GM12878 (cell line): Measurements from ENCODE around the gene MYBBP1A. TPM values are rescaled to one million over a fixed set of nuclear protein-coding genes. Genes with fewer than 3 reads are reported as not detected.
A peak's percentile ranks its signal among the peaks of the same experiment; 100 is the strongest.

Source experiments
- ASH2L ChIP-seq: fragments of 300-600, 200-600 bp; sonication (generic); IDR thresholded peaks from 2 replicates; pipeline ENCODE4 v1.6.1; 2017; ENCODE audit warnings: low read depth, mild to moderate bottlenecking, borderline replicate concordance
- BRCA1 ChIP-seq: IDR thresholded peaks from 2 replicates; pipeline ENCODE4 v1.6.1; 2011; ENCODE audit warnings: low read depth, low read length, improper control_type of control experiment
- CBFB ChIP-seq: IDR thresholded peaks from 2 replicates; pipeline ENCODE4 v1.6.1; 2016; ENCODE audit warnings: antibody characterized with exemption, low read depth
- EED ChIP-seq: sonication (generic); IDR thresholded peaks from 2 replicates; pipeline ENCODE4 v1.6.1; 2016; ENCODE audit warnings: antibody characterized with exemption, low read depth
- FOS ChIP-seq: IDR thresholded peaks from 3 replicates; pipeline ENCODE4 v1.6.1; 2011; ENCODE audit warnings: borderline replicate concordance; ENCODE audit not compliant: insufficient read length; ENCODE audit errors: extremely low read depth
- HDGF ChIP-seq: fragments of 450-650 bp; IDR thresholded peaks from 2 replicates; pipeline ENCODE4 v1.6.1; 2016; ENCODE audit warnings: antibody characterized with exemption
- IKZF1 ChIP-seq: fragments of 450-650 bp; conservative IDR thresholded peaks from 2 replicates; pipeline ENCODE4 v1.6.1; 2017; ENCODE audit warnings: antibody characterized with exemption, mild to moderate bottlenecking
- IKZF2 ChIP-seq, 2 experiments: fragments of 450-650 bp; IDR thresholded peaks; 2 replicates each; pipeline ENCODE4 v1.6.1; 2017; ENCODE audit warnings: mild to moderate bottlenecking in 2 of 2, moderate library complexity in 2 of 2
- KDM1A ChIP-seq: fragments of 200-600 bp; sonication (generic); IDR thresholded peaks from 2 replicates; pipeline ENCODE4 v1.6.1; 2016; ENCODE audit warnings: borderline replicate concordance
- KLF5 ChIP-seq: fragments of 450-650 bp; IDR thresholded peaks from 2 replicates; pipeline ENCODE4 v1.6.1; 2014; ENCODE audit warnings: mild to moderate bottlenecking; ENCODE audit not compliant: partially characterized antibody
- PAX8 ChIP-seq: fragments of 450-650 bp; IDR thresholded peaks from 2 replicates; pipeline ENCODE4 v1.6.1; 2017; ENCODE audit warnings: mild to moderate bottlenecking, moderate library complexity
- RBBP5 ChIP-seq: fragments of 200-600 bp; sonication (generic); conservative IDR thresholded peaks from 2 replicates; pipeline ENCODE4 v1.6.1; 2016
- RCOR1 ChIP-seq: conservative IDR thresholded peaks from 2 replicates; pipeline ENCODE4 v1.6.1; 2012; ENCODE audit warnings: low read depth, low read length, improper control_type of control experiment
- RELA ChIP-seq: fragments of 450-650 bp; IDR thresholded peaks from 2 replicates; pipeline ENCODE4 v1.8.0; 2014; ENCODE audit warnings: borderline replicate concordance; ENCODE audit not compliant: partially characterized antibody
- SPI1 ChIP-seq: IDR thresholded peaks from 2 replicates; pipeline ENCODE4 v1.6.1; 2011; ENCODE audit warnings: low read depth, mild to moderate bottlenecking, low read length, moderate library complexity, borderline replicate concordance; ENCODE audit not compliant: insufficient read depth
- polyA plus RNA-seq, 11 experiments: library from polyadenylated mRNA; depleted of rRNA in 4 of 11; unstranded in 6 of 11; stranded (reverse) in 5 of 11; fragments of >200 nt; fragmentation: Nextera tagmentation in 4 of 11; fragmentation: Illumina TruSeq in 1 of 11; extraction: Ambion mirVana in 4 of 11; extraction: Trizol in 1 of 11; gene quantifications; 1 replicate in 1 of 11; 2 replicates in 10 of 11; pipeline versions ENCODE4 v1.2.1 to v1.2.3, GENCODE V29; 2011 to 2016; ENCODE audit warnings: inconsistent platforms in 2 of 11, missing spikeins in 2 of 11, low read depth in 1 of 11
- total RNA-seq, 4 experiments: library from RNA; depleted of rRNA in 3 of 4; stranded (reverse); fragments of >200 nt in 3 of 4; fragmentation: Illumina TruSeq in 1 of 4; extraction: Trizol in 1 of 4; gene quantifications; 2 replicates each; pipeline versions ENCODE4 v1.2.1 to v1.2.3, GENCODE V29; 2013 to 2021
- TF ChIP-seq, protein P1 (sequence below): IDR thresholded peaks from 2 replicates; pipeline ENCODE4 v1.6.1; 2011; ENCODE audit warnings: mild to moderate bottlenecking, low read depth, low read length, moderate library complexity; ENCODE audit not compliant: insufficient replicate concordance
- TF ChIP-seq, protein P2 (sequence below): IDR thresholded peaks from 2 replicates; pipeline ENCODE4 v1.6.1; 2012; ENCODE audit warnings: mild to moderate bottlenecking, low read depth, low read length
- TF ChIP-seq, protein P3 (sequence below): fragments of 450-650 bp; IDR thresholded peaks from 2 replicates; pipeline ENCODE4 v1.6.1; 2014; ENCODE audit warnings: mild to moderate bottlenecking
- TF ChIP-seq, protein P4 (sequence below): IDR thresholded peaks from 2 replicates; pipeline ENCODE4 v1.6.1; 2012; ENCODE audit warnings: low read depth, low read length, improper control_type of control experiment
- TF ChIP-seq, protein P5 (sequence below), 3 experiments: IDR thresholded peaks in 2 of 3; conservative IDR thresholded peaks in 1 of 3; 2 replicates each; pipeline ENCODE4 v1.5.1; 2011; ENCODE audit warnings: low read depth in 3 of 3, low read length in 3 of 3, mild to moderate bottlenecking in 3 of 3, control low read depth in 2 of 3, moderate library complexity in 2 of 3, inconsistent platforms in 1 of 3, mixed read lengths in 1 of 3; ENCODE audit not compliant: control insufficient read depth in 2 of 3, insufficient read depth in 1 of 3; ENCODE audit errors: extremely low read depth in 1 of 3

MYBBP1A gene
- total and polyA plus RNA-seq, 10 of the 15 experiments (the other 5 are each of a cell fraction or from before 2014, with no cell fraction given): 2.5 to 121 (median 71.6) TPM

DNA sequence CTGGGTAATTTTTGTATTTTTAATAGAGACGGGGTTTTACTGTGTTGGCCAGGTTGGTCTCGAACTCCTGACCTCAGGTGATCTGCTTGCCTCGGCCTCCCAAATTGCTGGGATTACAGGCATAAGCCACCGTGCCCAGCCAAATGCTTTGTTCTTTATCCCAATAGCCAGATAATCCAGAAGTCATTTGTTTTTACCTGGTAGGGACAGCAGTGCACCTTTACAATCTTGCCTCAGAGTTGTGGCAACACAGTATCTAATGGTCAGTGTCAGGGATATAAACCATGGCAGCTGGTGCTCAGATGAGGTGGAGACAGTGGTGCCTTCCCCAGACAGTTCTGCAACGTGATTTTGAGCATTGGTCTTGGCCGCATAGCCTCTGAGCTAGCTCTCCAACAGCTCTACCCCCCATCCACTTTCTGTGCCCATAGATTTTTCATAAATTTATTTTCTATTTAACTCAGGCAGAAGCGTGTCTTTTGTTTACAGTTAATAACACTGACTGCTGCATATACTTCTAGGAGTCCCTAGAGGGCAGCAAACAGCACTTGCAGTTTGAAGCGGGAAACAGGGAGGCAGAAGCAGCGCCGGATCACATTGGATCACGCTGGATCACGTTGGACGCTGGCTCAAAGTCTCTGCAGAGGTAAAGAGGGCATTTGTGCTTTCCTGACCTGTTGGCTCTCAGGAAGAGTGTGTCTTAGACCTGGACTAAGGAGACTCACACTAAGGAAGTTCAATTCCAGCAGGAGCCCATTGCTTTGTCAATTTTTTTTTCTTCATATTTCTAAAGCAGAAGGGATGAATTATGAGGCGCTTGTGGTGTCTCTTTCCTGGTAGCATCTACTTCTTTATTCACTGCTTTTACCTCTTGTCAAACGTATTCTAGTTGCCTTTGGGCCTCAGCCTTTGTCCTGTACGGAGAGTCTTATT is 10.3 kb upstream of the MYBBP1A start (continued):
- TF ChIP-seq, protein P1, sequence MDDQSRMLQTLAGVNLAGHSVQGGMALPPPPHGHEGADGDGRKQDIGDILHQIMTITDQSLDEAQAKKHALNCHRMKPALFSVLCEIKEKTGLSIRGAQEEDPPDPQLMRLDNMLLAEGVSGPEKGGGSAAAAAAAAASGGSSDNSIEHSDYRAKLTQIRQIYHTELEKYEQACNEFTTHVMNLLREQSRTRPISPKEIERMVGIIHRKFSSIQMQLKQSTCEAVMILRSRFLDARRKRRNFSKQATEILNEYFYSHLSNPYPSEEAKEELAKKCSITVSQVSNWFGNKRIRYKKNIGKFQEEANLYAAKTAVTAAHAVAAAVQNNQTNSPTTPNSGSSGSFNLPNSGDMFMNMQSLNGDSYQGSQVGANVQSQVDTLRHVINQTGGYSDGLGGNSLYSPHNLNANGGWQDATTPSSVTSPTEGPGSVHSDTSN: no peak
- TF ChIP-seq RCOR1 (no peak), RBBP5 (no peak), PAX8 (no peak), EED (peak; percentile 55; the same call in 1 of the 2 replicates), KLF5 (no peak), KDM1A (no peak), ASH2L (no peak), BRCA1 (no peak), CBFB (no peak), HDGF (no peak), FOS (no peak), SPI1 (no peak), IKZF1 (0 out of 2 replicates have a peak, but pooled peaks have one; percentile 28), RELA (no peak), IKZF2 (IDR thresholded peaks at IDR 0.05) (peak in 1 of 2 experiments; percentile 29; a peak in 1 of 4 replicates)
- TF ChIP-seq, protein P2, sequence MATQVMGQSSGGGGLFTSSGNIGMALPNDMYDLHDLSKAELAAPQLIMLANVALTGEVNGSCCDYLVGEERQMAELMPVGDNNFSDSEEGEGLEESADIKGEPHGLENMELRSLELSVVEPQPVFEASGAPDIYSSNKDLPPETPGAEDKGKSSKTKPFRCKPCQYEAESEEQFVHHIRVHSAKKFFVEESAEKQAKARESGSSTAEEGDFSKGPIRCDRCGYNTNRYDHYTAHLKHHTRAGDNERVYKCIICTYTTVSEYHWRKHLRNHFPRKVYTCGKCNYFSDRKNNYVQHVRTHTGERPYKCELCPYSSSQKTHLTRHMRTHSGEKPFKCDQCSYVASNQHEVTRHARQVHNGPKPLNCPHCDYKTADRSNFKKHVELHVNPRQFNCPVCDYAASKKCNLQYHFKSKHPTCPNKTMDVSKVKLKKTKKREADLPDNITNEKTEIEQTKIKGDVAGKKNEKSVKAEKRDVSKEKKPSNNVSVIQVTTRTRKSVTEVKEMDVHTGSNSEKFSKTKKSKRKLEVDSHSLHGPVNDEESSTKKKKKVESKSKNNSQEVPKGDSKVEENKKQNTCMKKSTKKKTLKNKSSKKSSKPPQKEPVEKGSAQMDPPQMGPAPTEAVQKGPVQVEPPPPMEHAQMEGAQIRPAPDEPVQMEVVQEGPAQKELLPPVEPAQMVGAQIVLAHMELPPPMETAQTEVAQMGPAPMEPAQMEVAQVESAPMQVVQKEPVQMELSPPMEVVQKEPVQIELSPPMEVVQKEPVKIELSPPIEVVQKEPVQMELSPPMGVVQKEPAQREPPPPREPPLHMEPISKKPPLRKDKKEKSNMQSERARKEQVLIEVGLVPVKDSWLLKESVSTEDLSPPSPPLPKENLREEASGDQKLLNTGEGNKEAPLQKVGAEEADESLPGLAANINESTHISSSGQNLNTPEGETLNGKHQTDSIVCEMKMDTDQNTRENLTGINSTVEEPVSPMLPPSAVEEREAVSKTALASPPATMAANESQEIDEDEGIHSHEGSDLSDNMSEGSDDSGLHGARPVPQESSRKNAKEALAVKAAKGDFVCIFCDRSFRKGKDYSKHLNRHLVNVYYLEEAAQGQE: no peak
- TF ChIP-seq, protein P3, sequence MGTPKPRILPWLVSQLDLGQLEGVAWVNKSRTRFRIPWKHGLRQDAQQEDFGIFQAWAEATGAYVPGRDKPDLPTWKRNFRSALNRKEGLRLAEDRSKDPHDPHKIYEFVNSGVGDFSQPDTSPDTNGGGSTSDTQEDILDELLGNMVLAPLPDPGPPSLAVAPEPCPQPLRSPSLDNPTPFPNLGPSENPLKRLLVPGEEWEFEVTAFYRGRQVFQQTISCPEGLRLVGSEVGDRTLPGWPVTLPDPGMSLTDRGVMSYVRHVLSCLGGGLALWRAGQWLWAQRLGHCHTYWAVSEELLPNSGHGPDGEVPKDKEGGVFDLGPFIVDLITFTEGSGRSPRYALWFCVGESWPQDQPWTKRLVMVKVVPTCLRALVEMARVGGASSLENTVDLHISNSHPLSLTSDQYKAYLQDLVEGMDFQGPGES: no peak
- TF ChIP-seq, protein P4, sequence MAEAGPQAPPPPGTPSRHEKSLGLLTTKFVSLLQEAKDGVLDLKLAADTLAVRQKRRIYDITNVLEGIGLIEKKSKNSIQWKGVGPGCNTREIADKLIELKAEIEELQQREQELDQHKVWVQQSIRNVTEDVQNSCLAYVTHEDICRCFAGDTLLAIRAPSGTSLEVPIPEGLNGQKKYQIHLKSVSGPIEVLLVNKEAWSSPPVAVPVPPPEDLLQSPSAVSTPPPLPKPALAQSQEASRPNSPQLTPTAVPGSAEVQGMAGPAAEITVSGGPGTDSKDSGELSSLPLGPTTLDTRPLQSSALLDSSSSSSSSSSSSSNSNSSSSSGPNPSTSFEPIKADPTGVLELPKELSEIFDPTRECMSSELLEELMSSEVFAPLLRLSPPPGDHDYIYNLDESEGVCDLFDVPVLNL: 0 out of 2 replicates have a peak, but pooled peaks have one; percentile 40
- TF ChIP-seq, protein P5, sequence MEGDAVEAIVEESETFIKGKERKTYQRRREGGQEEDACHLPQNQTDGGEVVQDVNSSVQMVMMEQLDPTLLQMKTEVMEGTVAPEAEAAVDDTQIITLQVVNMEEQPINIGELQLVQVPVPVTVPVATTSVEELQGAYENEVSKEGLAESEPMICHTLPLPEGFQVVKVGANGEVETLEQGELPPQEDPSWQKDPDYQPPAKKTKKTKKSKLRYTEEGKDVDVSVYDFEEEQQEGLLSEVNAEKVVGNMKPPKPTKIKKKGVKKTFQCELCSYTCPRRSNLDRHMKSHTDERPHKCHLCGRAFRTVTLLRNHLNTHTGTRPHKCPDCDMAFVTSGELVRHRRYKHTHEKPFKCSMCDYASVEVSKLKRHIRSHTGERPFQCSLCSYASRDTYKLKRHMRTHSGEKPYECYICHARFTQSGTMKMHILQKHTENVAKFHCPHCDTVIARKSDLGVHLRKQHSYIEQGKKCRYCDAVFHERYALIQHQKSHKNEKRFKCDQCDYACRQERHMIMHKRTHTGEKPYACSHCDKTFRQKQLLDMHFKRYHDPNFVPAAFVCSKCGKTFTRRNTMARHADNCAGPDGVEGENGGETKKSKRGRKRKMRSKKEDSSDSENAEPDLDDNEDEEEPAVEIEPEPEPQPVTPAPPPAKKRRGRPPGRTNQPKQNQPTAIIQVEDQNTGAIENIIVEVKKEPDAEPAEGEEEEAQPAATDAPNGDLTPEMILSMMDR (IDR thresholded peaks at IDR 0.05 in 2 of 3, conservative IDR thresholded peaks at IDR 0.05 in 1 of 3; ENCODE audit: control insufficient read depth in 2 of 3, extremely low read depth in 1 of 3, insufficient read depth in 1 of 3, low read depth in 3 of 3, low read length in 3 of 3): peak; percentile 80 to 92 (median 86)
